Smooth muscle cell (in vitro differentiated cells): ENCODE measurements around the gene ETV6. TPM values are rescaled to one million over a fixed set of nuclear protein-coding genes. Genes with fewer than 3 reads are reported as not detected.

Source experiments
- DNase-seq: peaks from one replicate; lab custom pipeline; 2025; ENCODE audit not compliant: unreplicated experiment; lab: John Stamatoyannopoulos, UW
- H2AFZ ChIP-seq: fragments of 200-600 bp; sonication (generic); 2 replicates; pipeline ENCODE4 v1.6.0; 2016; ENCODE audit warnings: antibody characterized with exemption, low read depth, mild to moderate bottlenecking
- H3F3A ChIP-seq: fragments of 200-600 bp; sonication (generic); 2 replicates; pipeline ENCODE4 v1.6.0; 2017; ENCODE audit warnings: antibody characterized with exemption, low read depth
- H3K27ac ChIP-seq: fragments of 200-600 bp; sonication (generic); 2 replicates; pipeline ENCODE4 v1.5.1; 2016; ENCODE audit warnings: low read depth, mild to moderate bottlenecking
- H3K27me3 ChIP-seq: fragments of 200-600 bp; sonication (generic); 2 replicates; pipeline ENCODE4 v1.6.1; 2016; ENCODE audit warnings: low read depth, mild to moderate bottlenecking
- H3K36me3 ChIP-seq: fragments of 200-600 bp; sonication (generic); 2 replicates; pipeline ENCODE4 v1.5.1; 2016; ENCODE audit warnings: low read depth
- H3K4me1 ChIP-seq: fragments of 200-600 bp; sonication (generic); 2 replicates; pipeline ENCODE4 v1.5.1; 2016; ENCODE audit warnings: low read depth
- H3K4me2 ChIP-seq: fragments of 200-600 bp; sonication (generic); 2 replicates; pipeline ENCODE4 v1.6.0; 2016; ENCODE audit warnings: mild to moderate bottlenecking
- H3K4me3 ChIP-seq: fragments of 200-600 bp; sonication (generic); 2 replicates; pipeline ENCODE4 v1.5.1; 2016; ENCODE audit warnings: mild to moderate bottlenecking
- H3K79me2 ChIP-seq: fragments of 200-600 bp; sonication (generic); 2 replicates; pipeline ENCODE4 v1.6.0; 2016; ENCODE audit warnings: low read depth, mild to moderate bottlenecking
- H3K9ac ChIP-seq: fragments of 200-600 bp; sonication (generic); 2 replicates; pipeline ENCODE4 v1.6.0; 2016; ENCODE audit warnings: low read depth
- H3K9me3 ChIP-seq: fragments of 200-600 bp; sonication (generic); replicated peaks from 2 replicates; pipeline ENCODE4 v1.5.1; 2016; ENCODE audit warnings: low read depth
- H4K20me1 ChIP-seq: fragments of 200-600 bp; sonication (generic); 2 replicates; pipeline ENCODE4 v1.6.0; 2016; ENCODE audit warnings: low read depth
- WGBS: methylation state at CpG from one replicate; pipeline ENCODE4 v1.1.7; 2016; ENCODE audit warnings: low lambda C conversion rate; 5-methylcytosine and 5-hydroxymethylcytosine counted together
- polyA plus RNA-seq: library from polyadenylated mRNA; unstranded; fragments of >200 nt; fragmentation: Nextera tagmentation; extraction: Ambion mirVana; gene quantifications from 2 replicates; pipeline ENCODE4 v1.2.1, GENCODE V29; 2016
- total RNA-seq: library from RNA; depleted of rRNA; stranded (reverse); fragments of >200 nt; gene quantifications from 2 replicates; pipeline ENCODE4 v1.2.3, GENCODE V29; 2014
- TF ChIP-seq, protein P1 (sequence below): fragments of 200-600 bp; sonication (generic); IDR thresholded peaks from 2 replicates; pipeline ENCODE4 v1.5.1; 2017; ENCODE audit warnings: borderline replicate concordance, mild to moderate bottlenecking, antibody characterized with exemption; ENCODE audit not compliant: insufficient read depth, poor library complexity, severe bottlenecking

ETV6 gene
- total and polyA plus RNA-seq, 2 experiments from 2014 or later: 11.5 to 23.8 TPM

DNA sequence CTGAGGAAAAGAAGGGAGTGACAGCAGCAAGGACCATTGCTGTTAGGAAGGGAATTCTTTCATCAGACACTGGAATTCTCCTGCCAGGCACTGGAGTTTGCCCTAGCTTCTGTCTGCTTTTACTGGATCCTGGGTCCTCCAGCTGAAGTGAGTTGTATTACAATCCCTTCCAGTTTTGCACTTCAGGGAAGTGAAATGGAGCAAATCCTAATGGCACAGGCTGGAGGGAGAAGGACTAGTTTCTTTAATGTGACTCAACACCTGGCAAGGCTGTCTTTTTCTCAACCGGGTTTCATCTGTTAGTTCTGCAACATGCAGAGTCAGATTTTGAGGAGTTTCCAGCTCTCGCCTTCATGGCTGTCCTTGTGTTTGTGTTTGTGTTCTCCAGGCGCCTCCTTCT is 45.8 kb downstream of the ETV6 start:
- no peak overlapping the region for H3K27ac ChIP-seq
- H3K27me3 ChIP-seq: no peaks in the 10 kb centered on the region
- WGBS: 91% methylated on average over 3 of the region's 3 CpGs
- peak overlapping the region; percentile 8 for H3K4me2 ChIP-seq
- no peak overlapping the region for H3K9ac ChIP-seq
- no peak overlapping the region for H2AFZ ChIP-seq
- H3F3A ChIP-seq: peaks cover 3% of the 10 kb centered on the region
- TF ChIP-seq, protein P1, sequence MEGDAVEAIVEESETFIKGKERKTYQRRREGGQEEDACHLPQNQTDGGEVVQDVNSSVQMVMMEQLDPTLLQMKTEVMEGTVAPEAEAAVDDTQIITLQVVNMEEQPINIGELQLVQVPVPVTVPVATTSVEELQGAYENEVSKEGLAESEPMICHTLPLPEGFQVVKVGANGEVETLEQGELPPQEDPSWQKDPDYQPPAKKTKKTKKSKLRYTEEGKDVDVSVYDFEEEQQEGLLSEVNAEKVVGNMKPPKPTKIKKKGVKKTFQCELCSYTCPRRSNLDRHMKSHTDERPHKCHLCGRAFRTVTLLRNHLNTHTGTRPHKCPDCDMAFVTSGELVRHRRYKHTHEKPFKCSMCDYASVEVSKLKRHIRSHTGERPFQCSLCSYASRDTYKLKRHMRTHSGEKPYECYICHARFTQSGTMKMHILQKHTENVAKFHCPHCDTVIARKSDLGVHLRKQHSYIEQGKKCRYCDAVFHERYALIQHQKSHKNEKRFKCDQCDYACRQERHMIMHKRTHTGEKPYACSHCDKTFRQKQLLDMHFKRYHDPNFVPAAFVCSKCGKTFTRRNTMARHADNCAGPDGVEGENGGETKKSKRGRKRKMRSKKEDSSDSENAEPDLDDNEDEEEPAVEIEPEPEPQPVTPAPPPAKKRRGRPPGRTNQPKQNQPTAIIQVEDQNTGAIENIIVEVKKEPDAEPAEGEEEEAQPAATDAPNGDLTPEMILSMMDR: no peak
- no peaks in the 10 kb centered on the region for H3K4me1 ChIP-seq
- H3K9me3 ChIP-seq: no peaks in the 10 kb centered on the region
- H3K79me2 ChIP-seq: peaks cover 100% of the 10 kb centered on the region
- DNase-seq: no peak
- H3K36me3 ChIP-seq: no peaks in the 10 kb centered on the region
- H3K4me3 ChIP-seq: no peak overlapping the region
- H4K20me1 ChIP-seq: peaks cover 37% of the 10 kb centered on the region

DNA sequence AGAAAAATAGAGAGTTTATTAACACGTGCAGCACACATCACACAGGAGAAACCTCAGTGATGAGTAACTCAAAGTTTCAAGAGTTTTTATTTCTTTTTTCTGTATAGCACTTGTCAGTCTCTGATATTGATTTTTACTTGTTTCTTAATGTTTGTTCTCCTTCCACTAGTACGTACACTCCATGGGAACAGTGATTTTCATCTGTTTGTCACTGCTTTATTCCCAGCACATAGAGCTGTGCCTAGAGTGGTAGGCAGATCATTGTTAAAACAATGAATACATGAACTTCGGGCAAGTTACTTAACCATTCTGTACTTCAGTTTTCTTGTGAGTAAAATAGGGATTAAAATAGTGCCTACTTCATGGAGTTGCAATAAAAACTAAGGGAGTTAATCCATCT is 46.6 kb downstream of the ETV6 start:
- Histone ChIP-seq H2AFZ (no peak overlapping the region), H3K9me3 (no peaks in the 10 kb centered on the region), H3K4me3 (no peak overlapping the region), H3K79me2 (peaks cover 100% of the 10 kb centered on the region), H3F3A (peaks cover 3% of the 10 kb centered on the region), H4K20me1 (peaks cover 37% of the 10 kb centered on the region), H3K4me2 (no peak overlapping the region), H3K36me3 (no peaks in the 10 kb centered on the region), H3K9ac (no peak overlapping the region), H3K27ac (no peak overlapping the region), H3K27me3 (no peaks in the 10 kb centered on the region), H3K4me1 (peaks cover 6% of the 10 kb centered on the region)
- no peak for DNase-seq
- TF ChIP-seq, protein P1: no peak
- WGBS: 94% methylated on average over 3 of the region's 3 CpGs

DNA sequence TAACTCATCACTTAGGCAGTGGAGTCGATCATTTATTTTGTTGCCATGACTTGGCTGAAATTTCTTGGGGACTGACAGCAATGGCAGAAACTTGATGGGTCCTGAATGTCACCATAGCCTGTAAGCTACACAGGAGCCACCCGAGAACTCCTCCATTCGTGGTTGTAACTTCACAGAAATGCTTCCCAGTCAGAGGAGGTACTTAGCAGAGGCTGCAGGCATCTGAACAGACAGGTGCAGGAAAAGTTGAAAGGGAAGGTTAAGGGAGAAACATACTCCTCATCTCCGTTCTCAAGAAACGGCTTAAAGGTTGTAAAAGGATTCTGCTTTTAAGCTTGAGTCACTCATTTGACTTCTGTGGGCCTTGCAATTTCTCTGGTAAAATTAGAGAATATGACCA is 47.7 kb downstream of the ETV6 start:
- H3K9ac ChIP-seq: no peak overlapping the region
- H3K4me3 ChIP-seq: no peak overlapping the region
- H3K9me3 ChIP-seq: no peaks in the 10 kb centered on the region
- H3K4me1 ChIP-seq: peaks cover 9% of the 10 kb centered on the region
- 80% methylated on average over 5 of the region's 5 CpGs for WGBS
- H3K27ac ChIP-seq: peak overlapping the region; percentile 24
- H3K27me3 ChIP-seq: no peaks in the 10 kb centered on the region
- no peak overlapping the region for H2AFZ ChIP-seq
- peaks cover 100% of the 10 kb centered on the region for H3K79me2 ChIP-seq
- peaks cover 37% of the 10 kb centered on the region for H4K20me1 ChIP-seq
- peak overlapping the region; percentile 2 for H3K4me2 ChIP-seq
- TF ChIP-seq, protein P1: no peak
- H3F3A ChIP-seq: peaks cover 3% of the 10 kb centered on the region
- DNase-seq: no peak
- H3K36me3 ChIP-seq: no peaks in the 10 kb centered on the region

DNA sequence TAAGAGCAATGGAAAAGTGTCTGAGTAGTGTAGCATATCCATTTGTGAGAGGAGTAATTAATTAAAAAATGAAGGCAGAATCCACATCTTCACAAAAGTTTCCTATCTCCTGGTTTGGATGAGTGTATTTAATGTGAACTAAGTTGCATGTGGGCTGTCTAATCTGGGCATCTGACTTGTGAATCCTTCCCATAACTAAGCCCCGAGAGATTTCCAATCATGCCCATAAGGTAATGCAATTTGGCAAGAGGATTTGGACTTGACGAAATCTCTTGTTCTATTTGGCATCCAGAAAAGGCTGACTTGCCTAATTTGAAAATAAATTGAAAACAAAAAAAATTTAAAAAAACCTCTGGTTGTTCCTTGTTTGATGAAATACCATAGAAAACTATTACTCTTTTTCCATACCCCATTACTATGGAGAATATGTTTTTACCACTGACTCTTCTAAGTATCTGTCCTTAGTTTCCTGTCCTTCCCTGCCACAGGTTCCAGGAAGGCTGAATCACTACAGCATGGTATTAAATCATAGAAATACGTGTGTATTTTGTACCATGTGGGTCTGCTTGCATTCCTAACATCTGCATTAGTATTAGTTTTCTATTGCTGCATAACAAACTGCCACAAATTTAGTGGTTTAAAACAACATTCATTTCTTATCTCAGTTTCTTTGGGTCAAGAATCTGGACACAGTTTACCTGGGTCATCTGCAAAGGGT is 48.4 kb downstream of the ETV6 start:
- peaks cover 100% of the 10 kb centered on the region for H3K79me2 ChIP-seq
- DNase-seq: no peak
- peaks cover 3% of the 10 kb centered on the region for H3F3A ChIP-seq
- peaks cover 9% of the 10 kb centered on the region for H3K4me1 ChIP-seq
- H3K9me3 ChIP-seq: no peaks in the 10 kb centered on the region
- 66% methylated on average over 3 of the region's 3 CpGs for WGBS
- no peaks in the 10 kb centered on the region for H3K36me3 ChIP-seq
- H3K27ac ChIP-seq: peak overlapping the region; percentile 24
- no peaks in the 10 kb centered on the region for H3K27me3 ChIP-seq
- peaks cover 36% of the 10 kb centered on the region for H4K20me1 ChIP-seq
- TF ChIP-seq, protein P1: no peak
- no peak overlapping the region for H3K9ac ChIP-seq
- no peak overlapping the region for H2AFZ ChIP-seq
- no peak overlapping the region for H3K4me3 ChIP-seq
- peak overlapping the region; percentile 2 for H3K4me2 ChIP-seq
